NCI-H146 (cell line): ENCODE measurements around the gene RIN3.

Source experiments
- DNase-seq: peaks from one replicate; lab custom pipeline; 2025; lab: John Stamatoyannopoulos, UW

The RIN3 gene

DNA sequence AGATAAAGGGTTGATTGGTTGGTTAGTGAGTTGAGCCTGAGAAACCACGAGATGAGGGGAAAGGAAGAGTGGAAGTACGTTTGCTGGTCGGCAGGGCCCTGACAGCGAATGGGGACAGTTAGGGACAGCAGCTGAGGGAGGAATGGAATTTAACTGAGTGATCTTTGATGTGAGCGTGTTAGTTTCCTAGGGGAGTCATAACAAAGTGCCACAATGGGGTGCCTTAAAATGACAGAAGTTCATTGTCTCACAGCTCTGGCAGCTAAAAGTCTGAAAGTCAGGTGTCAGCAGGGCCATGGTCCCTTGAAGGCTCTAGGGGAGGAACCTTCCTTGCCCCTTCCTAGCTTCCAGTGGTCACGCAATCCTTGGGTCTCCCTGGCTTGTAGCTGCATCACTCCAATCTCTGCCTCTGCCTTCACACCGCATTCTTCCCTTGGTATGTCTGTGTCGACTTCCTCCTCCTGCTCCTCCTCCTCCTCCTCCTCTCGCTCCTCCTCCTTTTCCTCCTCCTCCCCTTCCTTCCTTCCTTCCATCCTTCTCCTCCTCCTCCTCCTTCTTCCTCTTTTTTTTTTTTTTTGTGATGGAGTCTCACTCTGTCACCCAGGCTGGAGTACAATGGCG, 26.0 kb upstream of the RIN3 start:
- DNase-seq, result no peak

DNA sequence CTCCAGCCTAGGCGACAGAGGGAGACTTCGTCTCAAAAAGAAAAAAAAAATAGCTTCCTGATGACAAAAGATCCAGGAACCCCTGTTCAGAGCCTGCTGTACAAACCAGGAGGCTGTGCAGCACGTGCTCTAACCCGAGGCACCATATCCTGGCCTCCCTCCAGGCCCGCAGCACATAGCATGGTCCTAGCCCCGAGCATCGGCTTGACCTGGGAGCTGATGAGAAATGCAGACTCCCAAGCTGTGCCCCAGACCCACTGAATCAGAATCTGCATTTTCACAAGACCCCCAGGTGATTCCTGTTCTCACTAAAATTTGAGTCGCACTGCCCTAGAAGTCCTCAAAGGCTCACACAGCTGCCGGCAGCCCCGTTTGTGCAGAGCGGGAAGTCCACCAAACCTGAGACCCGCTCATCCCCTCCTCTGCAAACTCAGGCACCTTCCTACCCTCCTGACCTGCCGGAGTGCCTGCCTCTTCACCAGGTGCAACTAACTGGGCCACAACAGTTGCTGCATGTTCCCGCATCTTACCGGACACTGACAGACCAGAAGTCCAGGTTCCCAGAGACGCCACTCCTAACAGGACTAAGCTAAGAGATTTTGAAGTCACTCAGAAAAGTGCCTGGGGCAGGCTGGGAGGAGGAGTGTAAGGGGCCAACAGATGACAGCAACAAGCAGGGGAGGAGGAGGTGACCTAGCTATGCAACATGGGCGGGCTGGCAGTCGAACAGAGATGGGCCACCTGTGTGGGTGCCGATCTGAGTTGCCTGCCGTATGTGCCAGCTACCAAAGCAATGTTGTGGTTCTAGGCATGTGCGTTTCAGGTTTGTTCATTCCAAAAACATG, 24.0 kb upstream of the RIN3 start:
- no peak for DNase-seq

DNA sequence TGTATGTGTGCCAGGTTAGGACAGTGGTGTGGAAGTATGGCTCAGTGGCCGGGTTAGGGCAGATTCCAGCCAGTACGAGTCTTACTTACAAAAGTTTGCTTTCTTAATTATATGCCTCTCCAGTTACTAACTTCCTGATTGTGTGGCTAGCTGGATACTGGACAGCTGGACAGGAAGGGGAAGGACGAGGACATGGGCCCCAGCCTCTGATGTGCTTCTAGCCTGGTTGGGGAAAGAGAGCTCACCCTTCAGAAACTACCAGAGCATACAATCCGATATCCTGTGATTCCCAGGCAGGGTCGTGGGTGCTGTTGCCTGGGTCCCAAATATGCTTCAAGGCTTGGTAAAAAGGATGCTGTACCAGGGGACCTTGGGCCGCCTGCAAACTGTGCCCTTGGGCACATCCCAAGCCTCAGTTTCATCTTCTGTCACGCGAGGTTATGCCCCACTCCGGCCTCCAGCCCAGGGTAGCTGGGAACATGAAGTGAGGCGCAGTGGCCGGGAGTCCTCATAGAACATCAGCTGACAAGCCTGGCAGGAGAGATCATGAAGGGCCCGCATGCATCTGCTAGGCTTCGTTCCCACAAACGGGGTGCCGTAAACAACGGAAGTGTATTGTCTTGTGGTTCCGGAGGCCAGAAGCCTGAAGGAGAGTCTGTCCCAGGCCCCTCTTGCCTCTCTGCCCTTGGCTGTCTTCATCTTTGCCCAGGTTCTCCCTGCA, 23.2 kb upstream of the RIN3 start:
- DNase-seq, result no peak

DNA sequence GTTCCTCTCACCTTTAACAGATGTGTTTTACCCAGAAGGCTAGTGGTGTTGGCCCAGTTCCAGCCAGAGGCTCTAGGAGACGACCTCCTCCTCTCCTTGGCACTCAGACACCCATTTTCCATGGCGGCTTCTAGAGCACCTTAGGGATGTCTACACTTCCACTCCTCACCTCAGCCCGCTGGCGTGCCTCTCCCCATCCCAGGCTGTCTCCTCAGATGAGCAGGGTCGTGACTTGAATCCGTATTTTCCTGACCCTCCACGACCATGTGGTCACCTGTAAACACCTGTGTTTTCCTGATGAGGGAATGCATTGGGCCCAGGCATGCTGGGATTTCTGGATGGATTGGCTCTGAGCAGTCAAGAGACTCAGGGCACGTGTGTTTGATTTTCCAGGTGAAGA, 21.8 kb upstream of the RIN3 start:
- DNase-seq, result no peak

DNA sequence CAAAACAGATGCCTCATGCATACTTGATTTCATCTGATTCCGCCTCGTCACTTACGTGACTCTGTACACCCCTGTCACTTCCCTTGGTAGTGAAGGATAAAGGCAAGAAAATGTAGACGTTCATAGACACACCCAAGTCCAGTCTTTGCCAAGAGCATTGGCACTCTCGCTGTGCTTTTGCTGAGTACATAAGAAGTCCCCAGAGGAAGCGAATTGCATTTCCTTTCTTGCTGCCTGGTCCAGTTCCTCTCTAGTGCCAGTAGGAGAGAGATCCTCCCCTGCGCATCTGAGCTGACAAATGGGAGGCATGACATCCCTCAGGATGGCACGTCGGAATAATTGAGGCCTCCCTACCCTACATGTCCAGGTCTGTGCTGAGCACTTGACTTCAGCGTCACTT, 21.3 kb upstream of the RIN3 start:
- DNase-seq, result no peak

DNA sequence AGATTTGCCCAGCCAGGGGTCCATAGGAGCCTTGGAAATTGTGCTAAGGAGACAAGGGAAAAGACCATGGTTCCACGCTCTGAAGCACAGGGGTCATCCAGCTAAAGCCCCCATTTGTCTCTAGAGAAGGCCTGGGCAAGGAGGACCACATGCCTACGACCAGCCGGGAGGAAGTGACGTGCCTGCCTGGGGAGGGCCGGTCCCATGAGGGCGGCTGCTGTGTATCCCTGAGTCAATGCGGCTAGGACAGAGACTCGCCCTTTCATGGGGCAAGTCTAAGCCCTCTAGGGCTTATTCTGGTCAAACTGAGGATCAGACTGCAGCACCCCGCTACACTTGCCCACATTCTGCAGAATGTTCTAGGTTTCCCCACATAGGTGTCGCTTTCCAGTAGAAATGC, 20.6 kb upstream of the RIN3 start:
- no peak for DNase-seq

DNA sequence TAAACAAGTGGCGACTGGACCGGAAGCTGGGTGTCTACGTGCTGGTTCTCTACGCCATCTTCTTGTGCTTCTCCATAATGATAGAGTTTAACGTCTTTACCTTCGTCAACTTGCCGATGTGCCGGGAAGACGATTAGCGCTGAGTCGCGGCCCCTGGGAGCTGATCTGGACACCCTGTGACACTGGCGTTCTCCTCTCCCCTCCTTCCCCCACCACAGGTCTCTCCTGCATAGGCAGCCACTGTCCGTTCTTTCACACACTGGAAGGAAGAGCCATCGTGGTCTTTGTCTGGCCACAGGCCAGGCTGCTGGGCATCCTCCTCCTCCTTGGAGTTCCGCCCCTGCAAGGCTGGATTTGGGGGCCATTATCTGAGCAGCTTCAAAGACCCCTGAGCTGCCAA, 20.1 kb upstream of the RIN3 start:
- DNase-seq, result no peak

DNA sequence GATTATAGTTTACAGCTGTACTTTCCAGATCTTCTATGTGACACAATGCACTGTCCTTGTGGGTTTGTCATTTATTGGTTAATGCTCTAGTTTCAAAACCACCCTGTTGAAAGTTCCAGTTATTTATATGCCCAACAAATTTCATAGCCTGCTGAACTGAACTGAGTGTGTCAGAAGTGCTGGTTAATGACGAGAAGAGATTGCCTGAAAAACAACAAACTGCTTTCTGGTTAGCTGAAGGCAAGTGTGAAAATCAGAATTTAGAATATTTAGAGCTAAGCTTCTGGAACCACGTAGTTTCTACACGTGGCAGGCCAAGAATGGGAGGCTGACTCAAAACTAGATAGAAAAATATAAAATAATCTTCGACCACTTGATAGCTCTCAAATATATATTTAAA, 19.1 kb upstream of the RIN3 start:
- DNase-seq, result no peak

DNA sequence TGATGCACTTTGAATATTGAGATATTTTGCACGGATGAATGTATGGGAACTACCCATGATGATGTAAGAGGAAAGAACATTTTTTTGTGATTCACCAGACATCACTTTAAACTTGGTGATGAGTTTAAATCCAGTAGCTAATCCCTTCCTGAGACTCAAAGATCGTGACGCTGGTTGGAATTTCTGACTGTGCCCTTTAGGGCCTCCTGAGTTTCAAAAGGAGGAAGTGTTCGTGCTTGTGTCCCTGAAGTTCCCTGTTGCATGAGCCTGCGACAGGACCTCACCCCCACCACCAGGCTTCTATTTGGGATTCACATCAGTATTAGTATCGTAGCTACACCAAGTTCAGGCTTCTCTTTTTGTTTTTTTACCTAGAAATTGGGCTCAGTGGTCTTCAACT, 18.6 kb upstream of the RIN3 start:
- no peak for DNase-seq

DNA sequence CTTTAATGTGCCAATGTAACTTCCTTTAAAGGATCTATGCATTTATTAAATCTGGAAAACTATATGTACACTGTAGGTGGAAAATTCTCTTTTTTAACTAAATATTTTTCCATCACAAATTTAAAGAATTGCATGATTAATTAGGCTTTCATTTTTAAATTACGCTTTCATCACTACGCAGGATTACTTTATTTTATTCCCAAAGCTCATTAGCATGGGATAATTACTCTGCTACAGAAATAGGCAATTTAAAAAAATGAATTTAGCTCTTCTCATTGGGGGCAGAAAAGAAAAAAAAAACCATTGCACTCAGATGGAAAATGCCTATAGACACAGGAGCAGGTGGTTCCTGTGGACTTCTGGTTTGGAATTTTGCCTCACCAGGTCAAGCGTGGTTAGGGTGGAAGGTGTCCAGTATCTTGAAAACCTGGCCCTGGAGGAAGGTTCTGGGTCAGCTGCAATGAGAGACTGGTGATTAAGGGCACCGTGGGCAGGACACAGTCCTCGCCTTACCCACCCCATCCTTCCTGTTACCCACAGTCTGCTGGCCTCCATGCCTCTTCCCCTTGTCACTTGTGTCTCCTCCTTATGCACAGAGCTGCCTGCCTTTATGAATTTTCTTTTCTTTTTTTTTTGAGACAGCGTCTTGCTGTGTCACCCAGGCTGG, 17.3 kb upstream of the RIN3 start:
- DNase-seq, result no peak

DNA sequence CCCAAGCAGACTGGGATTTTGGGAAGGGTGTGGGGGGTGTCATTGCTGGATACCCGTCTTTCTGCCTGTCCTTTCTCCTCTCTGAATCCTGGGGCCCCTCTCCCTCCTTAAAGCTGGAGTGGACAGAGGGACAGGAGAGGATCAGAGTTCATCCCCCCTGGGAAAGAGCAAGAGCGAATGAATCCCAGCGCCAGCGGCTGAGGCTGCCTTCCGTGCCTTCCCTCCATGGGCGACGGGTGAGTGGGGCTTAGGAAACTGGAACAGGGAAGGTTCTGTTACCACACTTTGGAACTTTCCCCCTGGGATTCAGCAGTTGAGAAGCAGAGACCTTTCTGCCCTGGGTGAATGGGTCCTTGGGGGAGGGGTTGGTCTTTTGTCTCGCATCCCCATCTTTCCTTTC, 16.2 kb upstream of the RIN3 start:
- DNase-seq, result no peak

DNA sequence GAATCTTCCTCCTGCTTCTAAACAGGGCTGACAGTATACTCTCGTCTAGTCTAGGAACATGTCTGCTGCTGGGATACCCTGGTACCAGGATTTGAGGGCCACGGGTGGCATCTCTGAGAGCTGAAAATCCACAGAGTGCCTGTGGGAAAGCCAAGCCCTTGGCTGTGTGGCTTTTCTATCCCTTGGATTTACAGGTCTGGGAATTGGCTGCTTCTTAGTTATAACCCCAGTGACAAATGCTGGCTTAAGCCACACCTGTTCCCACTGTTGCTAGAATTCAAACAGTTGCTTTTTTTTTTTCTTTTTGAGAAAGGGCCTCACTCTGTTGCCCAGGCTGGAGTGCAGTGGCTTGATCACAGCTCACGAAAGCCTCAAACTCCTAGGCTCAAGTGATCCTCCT, 14.3 kb upstream of the RIN3 start:
- no peak for DNase-seq

DNA sequence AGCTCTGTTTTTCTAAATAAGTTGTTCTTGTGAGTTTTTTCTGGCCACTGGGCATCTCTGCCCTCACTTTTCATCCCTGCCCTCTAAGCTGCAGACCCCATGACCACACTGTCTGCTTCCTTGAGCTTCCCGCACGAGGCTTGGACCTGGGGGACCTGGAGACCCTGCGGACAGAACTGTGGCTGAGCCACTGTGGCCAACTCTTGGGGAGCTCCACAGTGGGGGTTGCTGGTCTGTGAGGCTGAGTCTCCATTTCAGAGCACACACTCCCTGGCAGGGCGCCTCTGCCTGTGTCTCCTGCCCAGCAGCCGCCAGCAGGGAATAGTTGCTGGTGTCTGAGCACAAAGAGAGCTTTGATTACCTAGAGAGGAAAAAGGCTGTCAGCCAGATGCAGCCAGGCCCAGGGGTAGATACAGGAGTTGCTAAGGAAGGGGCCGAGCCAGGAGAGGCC, 13.1 kb upstream of the RIN3 start:
- peak; percentile 4 for DNase-seq

DNA sequence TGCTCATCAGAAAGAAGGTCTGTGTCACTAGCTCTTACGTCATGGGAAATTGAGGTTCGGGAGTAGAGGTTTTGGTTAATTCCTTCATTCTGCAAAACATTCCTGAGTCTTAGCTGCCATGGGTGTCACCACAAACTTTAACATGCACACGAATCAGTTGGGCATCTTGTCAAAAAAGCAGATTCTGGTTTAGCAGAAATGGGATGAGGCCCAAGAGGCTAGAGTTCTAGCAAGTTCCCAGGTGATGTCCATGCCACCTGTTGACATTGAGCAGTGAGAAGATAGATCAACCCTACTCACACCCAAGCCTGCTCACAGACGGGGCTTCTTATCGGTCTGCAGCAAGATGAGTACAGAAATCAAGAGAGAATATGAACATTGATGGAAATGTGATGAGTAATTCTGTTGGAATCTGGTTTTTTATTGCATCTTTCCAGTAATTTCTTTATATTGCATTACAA, 11.7 kb upstream of the RIN3 start:
- no peak for DNase-seq

DNA sequence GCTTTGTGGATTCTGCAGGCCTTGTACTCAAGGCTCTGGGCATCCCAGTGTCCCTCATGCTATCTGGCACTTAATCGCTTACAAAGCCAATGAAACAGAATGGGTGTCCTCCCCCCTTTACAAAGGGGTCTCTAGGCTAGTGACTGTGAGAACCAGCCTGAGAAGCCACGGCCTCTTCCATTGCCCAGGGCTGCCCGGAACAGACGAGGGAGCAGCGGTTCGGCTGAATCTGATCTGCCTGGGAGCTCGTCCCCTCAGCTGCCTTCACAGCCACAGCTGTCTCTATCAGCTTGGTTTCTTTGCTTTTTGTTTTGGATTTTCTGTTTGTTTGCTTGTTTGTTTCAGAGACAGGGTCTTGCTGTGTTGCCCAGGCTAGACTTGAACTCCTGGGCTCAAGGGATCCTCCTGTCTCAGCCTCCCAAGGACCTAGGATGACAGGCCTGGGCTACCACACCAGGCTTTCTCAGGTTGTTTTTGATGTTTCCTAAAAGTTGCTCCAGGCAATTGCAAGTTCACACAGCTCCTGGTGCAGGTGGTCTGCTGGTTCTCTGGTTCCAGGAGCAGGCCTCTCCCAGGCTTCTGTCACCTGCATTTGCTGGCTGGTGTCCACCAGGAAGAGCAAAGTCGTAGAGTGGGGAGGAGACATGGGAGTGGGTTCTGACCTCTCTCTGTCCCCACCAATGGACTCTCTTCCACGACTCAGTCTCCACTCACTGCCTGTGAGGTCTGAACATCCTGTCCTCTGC, 10.9 kb upstream of the RIN3 start:
- no peak for DNase-seq

DNA sequence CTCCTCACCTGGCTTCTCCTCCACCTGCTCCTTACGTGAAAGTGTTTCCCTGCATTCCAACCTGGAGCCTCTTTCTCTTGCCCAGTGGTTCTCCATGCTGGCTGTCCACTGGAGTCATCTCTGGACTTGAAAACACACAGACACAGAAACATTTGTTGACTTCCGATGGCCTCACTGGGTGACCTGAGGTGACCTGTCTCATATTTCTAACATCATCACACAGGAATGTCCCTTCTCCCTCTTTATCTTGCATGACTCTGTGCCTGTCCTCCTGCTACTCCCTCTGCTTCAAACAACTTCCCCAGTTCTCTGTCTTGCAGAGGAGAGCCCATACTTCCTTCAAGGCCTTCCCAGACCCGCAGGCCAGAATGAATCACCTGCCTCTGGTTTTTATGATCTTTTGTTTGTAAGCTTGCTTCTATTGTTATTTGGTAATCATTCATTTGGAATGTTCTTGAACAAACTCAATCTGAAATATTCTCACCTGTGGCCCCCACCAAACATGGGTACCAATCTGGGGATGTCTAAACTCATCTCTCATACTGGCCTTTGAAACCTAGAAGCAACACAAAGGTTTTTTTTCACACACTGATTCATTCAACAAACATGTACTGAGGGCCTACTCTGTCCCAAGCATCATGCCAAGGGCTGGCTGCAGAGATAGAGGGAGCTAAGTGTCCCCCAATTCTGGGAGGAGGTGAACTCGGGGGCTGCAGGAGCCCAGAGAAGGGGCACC, 9.7 kb upstream of the RIN3 start:
- no peak for DNase-seq

DNA sequence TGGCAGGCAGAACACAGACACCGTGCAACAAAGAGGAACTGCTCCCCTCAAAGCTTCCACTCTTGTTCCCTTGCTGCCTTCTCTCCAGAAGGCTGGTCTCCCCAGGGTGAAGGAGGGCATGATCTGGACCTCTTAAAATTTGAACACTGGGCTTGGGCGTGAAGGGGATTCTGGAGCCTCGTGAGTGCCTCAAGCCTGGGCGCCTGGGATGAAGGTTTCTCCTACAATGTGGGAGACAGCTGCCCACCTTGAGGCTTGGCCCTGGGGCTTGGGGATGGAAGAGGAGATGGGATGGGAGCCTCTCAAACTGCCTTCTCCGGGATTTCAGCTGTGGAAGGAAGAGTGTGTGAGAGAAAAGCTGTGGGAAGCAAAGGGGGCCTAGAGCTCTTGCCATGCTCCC, 7.8 kb upstream of the RIN3 start:
- DNase-seq, result no peak

DNA sequence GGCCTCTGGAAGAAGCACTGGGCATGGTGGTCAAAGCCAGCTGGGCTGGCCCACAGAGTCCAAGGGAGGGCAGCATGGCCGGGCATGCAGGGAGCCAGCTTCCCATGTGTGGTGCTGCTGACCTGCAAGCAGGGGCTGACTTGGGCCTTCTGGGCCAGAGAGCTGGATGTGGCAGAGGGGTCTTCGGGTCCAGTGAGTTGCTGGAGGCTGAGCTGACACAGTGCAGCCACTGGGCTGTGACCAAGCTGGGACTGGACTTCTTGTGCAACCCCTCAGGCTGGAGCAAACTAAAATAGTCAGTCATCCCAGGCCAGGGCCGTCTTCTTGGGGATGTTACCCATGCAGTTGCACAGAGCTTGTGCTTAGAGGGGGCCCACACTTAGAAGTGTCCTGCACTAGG, 7.3 kb upstream of the RIN3 start:
- no peak for DNase-seq

DNA sequence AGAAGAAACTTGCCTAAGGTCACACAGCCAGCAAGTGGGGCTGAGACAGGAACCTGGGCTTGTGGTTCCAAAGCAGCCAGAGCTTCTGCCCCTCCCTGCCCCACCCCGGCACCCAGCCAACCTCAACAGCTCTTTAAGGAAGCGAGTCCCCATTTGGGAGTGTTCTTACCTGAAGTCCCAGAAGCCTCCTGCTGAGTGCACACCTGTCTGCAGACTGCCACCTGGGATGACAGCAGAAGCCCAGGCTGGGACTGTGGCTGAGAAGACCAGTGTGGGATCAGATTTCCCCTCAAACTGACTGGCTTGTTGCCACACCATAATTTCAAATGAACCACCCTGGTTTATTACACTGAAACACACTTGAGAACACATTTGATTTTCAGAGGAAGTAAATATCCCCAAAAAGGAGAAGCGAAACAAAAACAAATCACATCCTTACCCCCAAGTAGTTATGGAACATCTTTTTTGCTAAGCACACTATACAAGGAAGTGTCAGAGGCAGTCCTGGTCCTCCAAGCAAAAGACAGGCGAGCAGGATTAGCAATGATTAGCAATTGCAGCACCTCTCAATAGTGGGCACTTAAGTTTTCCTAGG, 6.3 kb upstream of the RIN3 start:
- peak; percentile 91 for DNase-seq

DNA sequence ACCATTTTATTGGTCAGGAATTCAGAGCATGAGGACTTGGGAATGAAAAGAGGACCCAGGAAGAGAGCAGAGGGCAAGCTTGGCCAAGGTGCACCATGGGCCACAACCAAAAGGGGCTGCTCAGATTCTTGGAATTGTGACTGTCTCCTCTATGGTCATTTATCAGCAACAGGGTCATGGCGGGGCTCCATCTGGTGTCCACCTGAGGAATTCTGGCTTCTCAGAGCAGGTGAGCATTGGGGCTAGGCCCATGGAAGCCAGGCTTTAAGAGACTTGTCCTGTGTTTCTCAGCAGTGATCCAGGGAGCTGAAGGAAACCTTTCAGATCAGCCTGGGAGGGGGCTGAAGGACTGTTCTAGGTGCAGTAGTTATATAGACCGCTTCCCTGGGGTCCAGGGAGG, 2.6 kb upstream of the RIN3 start:
- DNase-seq, result peak; percentile 31
